H1 (cell line): Measurements from ENCODE around the gene SUPT4H1. TPM values are rescaled to one million over a fixed set of nuclear protein-coding genes. Genes with fewer than 3 reads are reported as not detected.
A peak's percentile ranks its signal among the peaks of the same experiment; 100 is the strongest.

Experiments used
- ASH2L ChIP-seq: fragments of 200-600, 300-600 bp; sonication (generic); IDR thresholded peaks from one replicate; pipeline ENCODE4 v1.7.1; 2017; ENCODE audit warnings: low read length
- BACH1 ChIP-seq: IDR thresholded peaks from 2 replicates; pipeline ENCODE4 v1.6.1; 2012; ENCODE audit warnings: low read length, improper control_type of control experiment
- CHD1 ChIP-seq: IDR thresholded peaks from 2 replicates; pipeline ENCODE4 v1.6.1; 2012; ENCODE audit warnings: low read depth, low read length, improper control_type of control experiment
- CTBP2 ChIP-seq: IDR thresholded peaks from 2 replicates; pipeline ENCODE4 v1.7.0; 2011; ENCODE audit warnings: borderline replicate concordance, mild to moderate bottlenecking, moderate library complexity, mixed read lengths, low read length; ENCODE audit not compliant: insufficient read depth, insufficient read length
- HDAC6 ChIP-seq: IDR thresholded peaks from one replicate; pipeline ENCODE4 v1.7.1; 2012; ENCODE audit warnings: low read depth, mild to moderate bottlenecking, inconsistent platforms, low read length, moderate library complexity
- NRF1 ChIP-seq: IDR thresholded peaks from 2 replicates; pipeline ENCODE4 v1.6.1; 2011; ENCODE audit warnings: mild to moderate bottlenecking, low read depth, low read length, improper control_type of control experiment
- ZNF274 ChIP-seq: IDR thresholded peaks from 2 replicates; pipeline ENCODE4 v1.7.0; 2012; ENCODE audit warnings: low read length, borderline replicate concordance; ENCODE audit errors: extremely low read depth
- polyA plus RNA-seq, 7 experiments: library from polyadenylated mRNA; depleted of rRNA in 3 of 7; stranded (reverse) in 5 of 7; unstranded in 2 of 7; fragments of >200 nt in 5 of 7; fragments of 200-250 nt in 2 of 7; gene quantifications; 1 replicate in 5 of 7; 2 replicates in 1 of 7; 4 replicates in 1 of 7; pipeline versions ENCODE4 v1.2.1 to v1.2.3, GENCODE V29; 2011 to 2013; ENCODE audit warnings: missing spikeins in 2 of 7, mixed read lengths in 2 of 7
- total RNA-seq: library from RNA; stranded (reverse); fragmentation: NEBNext Ultra II Directional; extraction: Animal tissue kit (Norgen Biotek cat#: 25700); gene quantifications from 2 replicates; pipeline ENCODE4 v1.2.1, GENCODE V29; 2021
- TF ChIP-seq, protein P1 (sequence below): fragments of 300-600 bp; sonication (generic); IDR thresholded peaks from 2 replicates; pipeline ENCODE4 v1.7.1; 2012; ENCODE audit warnings: low read length, moderate library complexity, mild to moderate bottlenecking, inconsistent platforms; ENCODE audit not compliant: insufficient replicate concordance
- TF ChIP-seq, protein P2 (sequence below): IDR thresholded peaks from 2 replicates; pipeline ENCODE4 v1.6.1; 2011; ENCODE audit warnings: low read depth, mild to moderate bottlenecking, low read length; ENCODE audit not compliant: insufficient read depth

SUPT4H1 gene
- total and polyA plus RNA-seq, 2 of the 8 experiments (the other 6 are each of a cell fraction or from before 2014, with no cell fraction given): 112 to 143 TPM

DNA sequence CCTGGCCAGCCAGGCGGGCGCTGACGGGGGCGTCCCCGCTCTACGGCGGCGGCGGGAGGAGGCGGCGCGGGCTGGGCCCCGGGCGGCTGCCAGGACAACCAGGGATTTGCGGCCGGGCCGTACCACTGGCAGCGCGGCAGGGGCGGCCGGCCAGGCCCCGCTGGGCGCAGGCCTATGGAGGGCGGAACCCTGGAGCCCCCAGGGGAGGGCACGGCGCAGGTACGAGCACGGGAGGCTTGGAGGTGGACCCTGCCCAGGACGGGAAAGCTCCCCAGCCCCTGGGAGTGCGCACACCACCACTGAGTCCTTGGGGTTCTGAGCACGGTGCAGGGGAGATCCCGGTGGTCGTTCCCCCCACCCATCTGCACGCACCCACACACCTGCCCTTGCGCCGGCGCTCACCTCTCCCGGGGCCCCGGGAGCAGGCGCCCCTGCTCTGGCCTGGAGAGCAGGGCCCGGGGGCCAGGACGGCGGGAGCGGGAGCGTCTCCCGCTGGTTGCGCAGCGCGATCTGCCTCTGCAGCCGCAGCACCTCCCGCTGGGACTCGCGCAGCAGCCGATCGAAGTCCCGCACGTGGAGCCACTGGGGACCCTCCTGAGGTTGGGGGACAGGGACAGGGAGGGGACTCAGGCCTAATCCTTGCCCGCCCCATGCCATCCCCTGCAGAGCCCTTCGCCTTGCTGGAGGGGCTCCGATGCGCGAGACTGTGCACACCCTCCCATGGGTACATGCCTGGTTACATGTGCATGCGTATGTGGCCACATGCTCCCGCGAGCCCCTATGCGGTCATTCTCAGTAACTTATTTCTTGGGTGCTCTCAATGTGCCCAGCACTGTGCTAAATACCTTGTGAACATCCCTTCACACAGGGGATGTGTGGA, 27.4 kb downstream of the SUPT4H1 start (continued):
- TF ChIP-seq, protein P1, sequence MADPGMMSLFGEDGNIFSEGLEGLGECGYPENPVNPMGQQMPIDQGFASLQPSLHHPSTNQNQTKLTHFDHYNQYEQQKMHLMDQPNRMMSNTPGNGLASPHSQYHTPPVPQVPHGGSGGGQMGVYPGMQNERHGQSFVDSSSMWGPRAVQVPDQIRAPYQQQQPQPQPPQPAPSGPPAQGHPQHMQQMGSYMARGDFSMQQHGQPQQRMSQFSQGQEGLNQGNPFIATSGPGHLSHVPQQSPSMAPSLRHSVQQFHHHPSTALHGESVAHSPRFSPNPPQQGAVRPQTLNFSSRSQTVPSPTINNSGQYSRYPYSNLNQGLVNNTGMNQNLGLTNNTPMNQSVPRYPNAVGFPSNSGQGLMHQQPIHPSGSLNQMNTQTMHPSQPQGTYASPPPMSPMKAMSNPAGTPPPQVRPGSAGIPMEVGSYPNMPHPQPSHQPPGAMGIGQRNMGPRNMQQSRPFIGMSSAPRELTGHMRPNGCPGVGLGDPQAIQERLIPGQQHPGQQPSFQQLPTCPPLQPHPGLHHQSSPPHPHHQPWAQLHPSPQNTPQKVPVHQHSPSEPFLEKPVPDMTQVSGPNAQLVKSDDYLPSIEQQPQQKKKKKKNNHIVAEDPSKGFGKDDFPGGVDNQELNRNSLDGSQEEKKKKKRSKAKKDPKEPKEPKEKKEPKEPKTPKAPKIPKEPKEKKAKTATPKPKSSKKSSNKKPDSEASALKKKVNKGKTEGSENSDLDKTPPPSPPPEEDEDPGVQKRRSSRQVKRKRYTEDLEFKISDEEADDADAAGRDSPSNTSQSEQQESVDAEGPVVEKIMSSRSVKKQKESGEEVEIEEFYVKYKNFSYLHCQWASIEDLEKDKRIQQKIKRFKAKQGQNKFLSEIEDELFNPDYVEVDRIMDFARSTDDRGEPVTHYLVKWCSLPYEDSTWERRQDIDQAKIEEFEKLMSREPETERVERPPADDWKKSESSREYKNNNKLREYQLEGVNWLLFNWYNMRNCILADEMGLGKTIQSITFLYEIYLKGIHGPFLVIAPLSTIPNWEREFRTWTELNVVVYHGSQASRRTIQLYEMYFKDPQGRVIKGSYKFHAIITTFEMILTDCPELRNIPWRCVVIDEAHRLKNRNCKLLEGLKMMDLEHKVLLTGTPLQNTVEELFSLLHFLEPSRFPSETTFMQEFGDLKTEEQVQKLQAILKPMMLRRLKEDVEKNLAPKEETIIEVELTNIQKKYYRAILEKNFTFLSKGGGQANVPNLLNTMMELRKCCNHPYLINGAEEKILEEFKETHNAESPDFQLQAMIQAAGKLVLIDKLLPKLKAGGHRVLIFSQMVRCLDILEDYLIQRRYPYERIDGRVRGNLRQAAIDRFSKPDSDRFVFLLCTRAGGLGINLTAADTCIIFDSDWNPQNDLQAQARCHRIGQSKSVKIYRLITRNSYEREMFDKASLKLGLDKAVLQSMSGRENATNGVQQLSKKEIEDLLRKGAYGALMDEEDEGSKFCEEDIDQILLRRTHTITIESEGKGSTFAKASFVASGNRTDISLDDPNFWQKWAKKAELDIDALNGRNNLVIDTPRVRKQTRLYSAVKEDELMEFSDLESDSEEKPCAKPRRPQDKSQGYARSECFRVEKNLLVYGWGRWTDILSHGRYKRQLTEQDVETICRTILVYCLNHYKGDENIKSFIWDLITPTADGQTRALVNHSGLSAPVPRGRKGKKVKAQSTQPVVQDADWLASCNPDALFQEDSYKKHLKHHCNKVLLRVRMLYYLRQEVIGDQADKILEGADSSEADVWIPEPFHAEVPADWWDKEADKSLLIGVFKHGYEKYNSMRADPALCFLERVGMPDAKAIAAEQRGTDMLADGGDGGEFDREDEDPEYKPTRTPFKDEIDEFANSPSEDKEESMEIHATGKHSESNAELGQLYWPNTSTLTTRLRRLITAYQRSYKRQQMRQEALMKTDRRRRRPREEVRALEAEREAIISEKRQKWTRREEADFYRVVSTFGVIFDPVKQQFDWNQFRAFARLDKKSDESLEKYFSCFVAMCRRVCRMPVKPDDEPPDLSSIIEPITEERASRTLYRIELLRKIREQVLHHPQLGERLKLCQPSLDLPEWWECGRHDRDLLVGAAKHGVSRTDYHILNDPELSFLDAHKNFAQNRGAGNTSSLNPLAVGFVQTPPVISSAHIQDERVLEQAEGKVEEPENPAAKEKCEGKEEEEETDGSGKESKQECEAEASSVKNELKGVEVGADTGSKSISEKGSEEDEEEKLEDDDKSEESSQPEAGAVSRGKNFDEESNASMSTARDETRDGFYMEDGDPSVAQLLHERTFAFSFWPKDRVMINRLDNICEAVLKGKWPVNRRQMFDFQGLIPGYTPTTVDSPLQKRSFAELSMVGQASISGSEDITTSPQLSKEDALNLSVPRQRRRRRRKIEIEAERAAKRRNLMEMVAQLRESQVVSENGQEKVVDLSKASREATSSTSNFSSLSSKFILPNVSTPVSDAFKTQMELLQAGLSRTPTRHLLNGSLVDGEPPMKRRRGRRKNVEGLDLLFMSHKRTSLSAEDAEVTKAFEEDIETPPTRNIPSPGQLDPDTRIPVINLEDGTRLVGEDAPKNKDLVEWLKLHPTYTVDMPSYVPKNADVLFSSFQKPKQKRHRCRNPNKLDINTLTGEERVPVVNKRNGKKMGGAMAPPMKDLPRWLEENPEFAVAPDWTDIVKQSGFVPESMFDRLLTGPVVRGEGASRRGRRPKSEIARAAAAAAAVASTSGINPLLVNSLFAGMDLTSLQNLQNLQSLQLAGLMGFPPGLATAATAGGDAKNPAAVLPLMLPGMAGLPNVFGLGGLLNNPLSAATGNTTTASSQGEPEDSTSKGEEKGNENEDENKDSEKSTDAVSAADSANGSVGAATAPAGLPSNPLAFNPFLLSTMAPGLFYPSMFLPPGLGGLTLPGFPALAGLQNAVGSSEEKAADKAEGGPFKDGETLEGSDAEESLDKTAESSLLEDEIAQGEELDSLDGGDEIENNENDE: no peak
- TF ChIP-seq NRF1: no peak
- TF ChIP-seq, protein P2, sequence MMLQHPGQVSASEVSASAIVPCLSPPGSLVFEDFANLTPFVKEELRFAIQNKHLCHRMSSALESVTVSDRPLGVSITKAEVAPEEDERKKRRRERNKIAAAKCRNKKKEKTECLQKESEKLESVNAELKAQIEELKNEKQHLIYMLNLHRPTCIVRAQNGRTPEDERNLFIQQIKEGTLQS: no peak
- no peak for TF ChIP-seq HDAC6
- TF ChIP-seq BACH1: no peak
- no peak for TF ChIP-seq ASH2L
- no peak for TF ChIP-seq CTBP2
- 0 out of 2 replicates have a peak, but pooled peaks have one; percentile 29 for TF ChIP-seq CHD1
- no peak for TF ChIP-seq ZNF274
